T-cell (primary cell): Measurements from ENCODE around the gene FAM72C. TPM values are rescaled to one million over a fixed set of nuclear protein-coding genes. Genes with fewer than 3 reads are reported as not detected.
"Not testable (repeated sequence)": the region's sequence is repeated elsewhere in the genome, so short reads cannot be mapped to it uniquely, and the experiment has no call there.

Experiments
- ATAC-seq, 4 experiments: fragments of 200-7000 bp in 3 of 4; fragments of 150-1000 bp in 1 of 4; cut with Tn5 transposase; replicated peaks in 1 of 4; 1 replicate in 3 of 4; 2 replicates in 1 of 4; pipeline ENCODE4 v1.10.0; 2021; ENCODE audit warnings: moderate library complexity in 3 of 4, mild to moderate bottlenecking in 2 of 4, moderate number of reproducible peaks in 1 of 4
- CTCF ChIA-PET, 2 donors: fragments of 300-600 bp; sonication (Branson Sonifier 250); formaldehyde crosslinking; loops; one replicate each; lab custom pipeline; 2022; ENCODE audit warnings: antibody characterized with exemption in 2 of 2; lab: Charles Lee
- POLR2A ChIA-PET, 2 donors: fragments of 300-600 bp; sonication (Branson Sonifier 250); formaldehyde crosslinking; loops; one replicate each; lab custom pipeline; 2022; ENCODE audit warnings: antibody characterized with exemption in 2 of 2; lab: Charles Lee
- DNase-seq, 35 experiments: peaks; one replicate each; pipeline versions ENCODE4 v3.0.0 to v3.0.0-alpha.2; 2013 to 2023
- H3K27ac ChIP-seq: one replicate; pipeline ENCODE4 v1.5.1; 2013; ENCODE audit warnings: low read length
- H3K27me3 ChIP-seq, 2 experiments: replicated peaks in 1 of 2; 1 replicate in 1 of 2; 2 replicates in 1 of 2; pipeline versions ENCODE4 v1.6.1 to v1.7.0; 2013; ENCODE audit warnings: low read length in 1 of 2, mixed read lengths in 1 of 2; ENCODE audit not compliant: control insufficient read depth in 2 of 2, insufficient read depth in 2 of 2; ENCODE audit errors: extremely low read depth in 1 of 2
- H3K36me3 ChIP-seq, 2 donors: 1 replicate in 1 of 2; 2 replicates in 1 of 2; pipeline versions ENCODE4 v1.6.1 to v1.7.0; 2013; ENCODE audit warnings: low read length in 1 of 2; ENCODE audit not compliant: control insufficient read depth in 2 of 2, insufficient read depth in 1 of 2; ENCODE audit errors: extremely low read depth in 1 of 2
- H3K4me1 ChIP-seq, 2 experiments: 1 replicate in 1 of 2; 2 replicates in 1 of 2; pipeline versions ENCODE4 v1.6.1 to v1.7.0; 2013; ENCODE audit warnings: low read length in 2 of 2, mixed read lengths in 1 of 2; ENCODE audit not compliant: insufficient read depth in 2 of 2, control insufficient read depth in 1 of 2; ENCODE audit errors: extremely low read depth in 1 of 2
- H3K4me3 ChIP-seq, 2 donors: 1 replicate in 1 of 2; 2 replicates in 1 of 2; pipeline versions ENCODE4 v1.5.1 to v1.7.0; 2013; ENCODE audit warnings: mild to moderate bottlenecking in 2 of 2, low read length in 1 of 2, moderate library complexity in 1 of 2; ENCODE audit not compliant: control insufficient read depth in 1 of 2; ENCODE audit errors: extremely low read depth in 1 of 2
- H3K9me3 ChIP-seq: 2 replicates; pipeline ENCODE4 v1.7.0; 2013
- H3K27ac Mint-ChIP-seq, 2 donors: one replicate each; pipeline ENCODE4 v1.8.0; 2020 to 2021; ENCODE audit warnings: mild to moderate bottlenecking in 2 of 2, mixed read lengths in 2 of 2
- H3K27me3 Mint-ChIP-seq, 2 donors: one replicate each; pipeline ENCODE4 v1.8.0; 2021 to 2022; ENCODE audit warnings: mixed read lengths in 2 of 2
- H3K36me3 Mint-ChIP-seq: one replicate; pipeline ENCODE4 v1.8.0; 2021; ENCODE audit warnings: mixed read lengths
- H3K4me1 Mint-ChIP-seq, 3 donors: one replicate each; pipeline ENCODE4 v1.8.0; 2020 to 2022; ENCODE audit warnings: mixed read lengths in 3 of 3, mild to moderate bottlenecking in 1 of 3
- H3K4me3 Mint-ChIP-seq, 3 donors: one replicate each; pipeline ENCODE4 v1.8.0; 2020 to 2022; ENCODE audit warnings: mild to moderate bottlenecking in 3 of 3, mixed read lengths in 3 of 3, moderate library complexity in 3 of 3
- H3K9me3 Mint-ChIP-seq, 3 donors: one replicate each; pipeline ENCODE4 v1.8.0; 2020 to 2022; ENCODE audit warnings: mixed read lengths in 3 of 3
- WGBS: methylation state at CpG from one replicate; pipeline ENCODE4 v1.1.5; 2013; ENCODE audit warnings: missing lambda C conversion rate; ENCODE audit not compliant: insufficient coverage; 5-methylcytosine and 5-hydroxymethylcytosine counted together
- total RNA-seq, 35 experiments: library from RNA in 6 of 35; stranded (reverse) in 6 of 35; fragments of 120-200 nt in 1 of 35; gene quantifications; one replicate each; pipeline versions ENCODE4 v1.2.1 to v1.2.4 and lab custom pipeline; 2013 to 2026

Gene FAM72C
- total RNA-seq, 5 donors from 2014 or later (not counting 1 experiment from before 2014, with no cell fraction given) = 0.26 to 0.70 (median 0.41) TPM; not detected in 1

DNA sequence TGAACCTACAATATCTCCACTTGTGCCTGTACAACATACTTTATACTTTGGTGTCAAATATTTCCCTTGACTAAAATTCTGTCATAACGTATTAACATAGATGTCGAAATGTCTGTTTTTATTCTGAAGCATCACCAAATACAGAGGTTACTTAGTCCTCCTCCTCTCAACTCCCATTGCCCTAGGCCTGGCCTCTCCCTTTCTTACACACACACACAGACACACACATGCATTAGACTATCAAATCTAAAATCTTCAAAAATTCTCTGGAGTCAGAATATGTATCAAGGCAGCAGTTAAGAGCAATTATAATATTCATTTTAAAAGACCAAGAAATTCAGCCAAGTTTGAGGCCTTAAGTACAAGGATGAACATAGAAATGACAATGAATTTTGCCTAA, 7.5 kb downstream of the FAM72C start:
- H3K4me3 Mint-ChIP-seq, H3K27me3 Mint-ChIP-seq, POLR2A ChIA-PET, ATAC-seq, H3K36me3 ChIP-seq, H3K4me1 ChIP-seq, H3K27me3 ChIP-seq, H3K4me1 Mint-ChIP-seq, H3K9me3 Mint-ChIP-seq, H3K4me3 ChIP-seq, DNase-seq, H3K27ac Mint-ChIP-seq, CTCF ChIA-PET, H3K27ac ChIP-seq, H3K36me3 Mint-ChIP-seq, H3K9me3 ChIP-seq: not testable (repeated sequence)
- no CpG with 5 or more reads among the region's 2 CpGs for WGBS

DNA sequence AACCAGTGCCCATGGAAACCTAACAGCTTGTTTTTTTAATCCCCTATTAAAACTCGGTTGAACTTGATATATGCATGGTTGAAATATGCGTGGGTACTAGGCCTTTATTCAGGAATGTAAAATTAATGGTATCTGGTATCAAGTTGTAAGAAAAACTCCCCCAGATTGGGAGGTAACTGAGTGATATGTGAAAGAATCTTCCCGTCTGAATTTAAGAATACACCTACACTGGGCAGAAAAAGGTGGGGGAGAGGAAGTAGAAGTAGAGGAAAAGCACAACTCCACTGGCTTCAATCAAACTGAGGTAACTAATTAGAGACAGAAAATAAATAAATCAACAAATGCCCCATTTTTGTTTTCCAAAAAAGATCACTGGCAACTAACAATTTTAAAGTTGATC, 15.9 kb downstream of the FAM72C start:
- H3K27me3 Mint-ChIP-seq, H3K4me3 Mint-ChIP-seq, DNase-seq, H3K9me3 Mint-ChIP-seq, ATAC-seq, H3K4me1 Mint-ChIP-seq, POLR2A ChIA-PET, H3K4me3 ChIP-seq, H3K27ac Mint-ChIP-seq, CTCF ChIA-PET, H3K4me1 ChIP-seq, H3K36me3 Mint-ChIP-seq, H3K27ac ChIP-seq, H3K9me3 ChIP-seq, H3K27me3 ChIP-seq, H3K36me3 ChIP-seq: not testable (repeated sequence)
- no CpG with 5 or more reads among the region's 3 CpGs for WGBS

DNA sequence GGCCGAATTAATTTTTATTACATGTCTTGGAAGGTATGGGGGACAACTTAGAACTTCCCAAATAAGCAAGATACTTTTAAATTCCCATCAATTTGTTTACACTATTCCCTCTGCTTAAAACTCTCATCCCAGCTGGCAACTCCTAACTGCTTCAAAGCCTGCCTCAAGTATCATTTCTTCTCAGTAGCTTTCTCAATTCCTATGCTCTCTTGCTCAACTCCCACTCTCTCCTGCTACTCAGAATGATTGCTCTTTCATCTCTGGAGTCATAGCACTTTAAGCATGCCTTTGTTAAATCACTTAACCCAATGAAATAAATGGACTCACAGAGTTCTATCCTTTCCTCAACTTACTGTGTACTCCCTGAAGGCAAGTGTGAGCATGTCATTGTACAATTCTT, 18.9 kb downstream of the FAM72C start:
- CTCF ChIA-PET, H3K27me3 Mint-ChIP-seq, DNase-seq, POLR2A ChIA-PET, H3K9me3 ChIP-seq, H3K27me3 ChIP-seq, H3K4me1 Mint-ChIP-seq, H3K36me3 Mint-ChIP-seq, H3K4me3 ChIP-seq, H3K27ac Mint-ChIP-seq, H3K9me3 Mint-ChIP-seq, ATAC-seq, H3K36me3 ChIP-seq, H3K4me1 ChIP-seq, H3K27ac ChIP-seq, H3K4me3 Mint-ChIP-seq: not testable (repeated sequence)
- WGBS = no CpG with 5 or more reads among the region's 1 CpG

DNA sequence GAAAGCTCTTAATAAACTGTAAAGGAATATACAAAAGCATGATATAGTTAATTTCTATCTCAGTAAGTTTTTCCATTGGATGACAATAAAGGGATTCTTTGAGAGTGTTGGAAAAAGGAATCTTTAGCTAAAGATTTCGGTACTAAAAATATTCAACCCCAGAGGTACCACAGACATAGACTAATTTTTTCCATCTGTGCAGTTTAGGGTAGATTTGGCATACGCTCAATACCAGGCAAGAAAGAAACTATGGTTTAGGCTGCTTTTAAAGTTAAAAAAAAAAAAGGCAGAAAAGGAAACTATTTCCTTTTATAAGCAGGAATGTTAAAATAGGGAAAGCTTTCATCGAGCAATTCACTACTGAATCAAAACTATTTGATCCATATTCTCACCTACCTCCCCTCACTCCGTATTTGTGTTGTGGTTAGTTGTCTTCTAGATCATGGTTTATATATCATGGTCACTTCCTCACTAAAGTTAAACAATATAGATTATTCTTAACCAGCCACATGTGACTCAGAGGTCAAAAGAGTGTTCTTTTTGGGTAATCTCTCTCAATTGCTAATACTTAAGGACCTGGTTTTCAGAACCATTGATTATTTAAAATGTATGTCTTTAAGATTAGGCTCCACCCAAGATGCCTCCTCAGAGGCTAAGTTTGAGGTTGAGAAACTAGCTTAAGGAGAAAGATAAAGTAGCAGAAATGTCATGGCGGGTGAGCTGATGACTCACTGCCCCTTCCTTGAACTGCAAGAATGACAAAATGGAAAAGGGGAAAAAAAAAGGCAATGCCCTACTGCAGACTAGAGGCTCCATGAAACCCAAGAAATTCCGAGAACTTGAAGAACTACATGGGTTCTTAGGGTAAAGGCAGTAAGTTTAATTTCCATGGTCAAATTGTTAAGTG, 20.0 kb downstream of the FAM72C start:
- DNase-seq, H3K9me3 Mint-ChIP-seq, H3K4me3 ChIP-seq, H3K36me3 Mint-ChIP-seq, H3K27ac Mint-ChIP-seq, H3K4me1 ChIP-seq, H3K36me3 ChIP-seq, H3K27me3 Mint-ChIP-seq, CTCF ChIA-PET, POLR2A ChIA-PET, H3K9me3 ChIP-seq, ATAC-seq, H3K4me3 Mint-ChIP-seq, H3K27ac ChIP-seq, H3K27me3 ChIP-seq, H3K4me1 Mint-ChIP-seq: not testable (repeated sequence)
- WGBS = no CpG with 5 or more reads among the region's 6 CpGs

DNA sequence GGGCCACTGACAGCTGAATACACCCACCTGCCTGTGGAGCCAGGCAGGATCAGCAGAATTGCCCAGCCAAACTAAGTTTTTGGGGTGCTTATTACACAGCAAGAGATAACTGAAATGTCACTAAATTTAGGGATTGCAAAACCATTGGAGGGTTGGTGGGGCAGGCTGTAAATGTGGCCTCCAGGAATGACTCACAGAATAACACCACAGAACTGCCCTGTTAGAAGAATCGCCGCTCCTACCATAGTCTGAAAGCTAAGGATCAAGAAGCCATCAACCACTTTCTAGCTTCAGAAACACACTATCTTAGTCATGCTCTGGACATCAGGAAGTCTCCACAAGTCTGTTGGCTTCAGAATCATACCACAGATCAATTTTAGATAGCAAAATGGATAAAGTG, 24.0 kb downstream of the FAM72C start:
- DNase-seq, H3K4me3 ChIP-seq, H3K4me1 Mint-ChIP-seq, H3K9me3 ChIP-seq, ATAC-seq, H3K27me3 Mint-ChIP-seq, H3K27ac ChIP-seq, POLR2A ChIA-PET, H3K4me1 ChIP-seq, CTCF ChIA-PET, H3K27me3 ChIP-seq, H3K36me3 ChIP-seq, H3K4me3 Mint-ChIP-seq, H3K9me3 Mint-ChIP-seq, H3K36me3 Mint-ChIP-seq, H3K27ac Mint-ChIP-seq: not testable (repeated sequence)
- no CpG with 5 or more reads among the region's 2 CpGs for WGBS

DNA sequence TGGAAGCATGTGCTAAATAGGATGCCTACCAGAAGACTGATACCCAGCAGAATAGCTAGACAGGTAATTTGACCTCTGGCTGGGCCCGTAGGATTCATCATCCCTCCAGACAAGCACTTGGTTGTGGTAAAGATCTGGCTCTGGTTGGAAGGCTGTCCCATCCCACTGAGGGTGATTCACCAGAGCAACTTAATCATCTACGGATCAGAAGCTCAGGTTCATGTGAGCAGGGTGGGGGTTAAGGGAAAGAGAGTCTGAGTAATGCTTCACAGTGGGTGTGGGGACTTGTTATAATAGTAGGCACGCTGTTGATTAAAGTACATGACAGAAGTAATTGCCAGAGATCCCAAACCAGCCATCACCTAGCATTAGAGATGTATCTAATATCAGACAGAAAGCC, 26.5 kb downstream of the FAM72C start:
- ATAC-seq = not testable (repeated sequence)

More for the DNA sequence above, 26.5 kb downstream of the FAM72C start:
- POLR2A ChIA-PET, H3K4me1 ChIP-seq, H3K27me3 Mint-ChIP-seq, H3K4me3 Mint-ChIP-seq, H3K4me3 ChIP-seq, H3K27ac ChIP-seq, H3K9me3 Mint-ChIP-seq, H3K27me3 ChIP-seq, DNase-seq, CTCF ChIA-PET, H3K4me1 Mint-ChIP-seq, H3K36me3 Mint-ChIP-seq, H3K27ac Mint-ChIP-seq, H3K9me3 ChIP-seq, H3K36me3 ChIP-seq: not testable (repeated sequence)
- WGBS = no CpG with 5 or more reads among the region's 3 CpGs
